ENCODE data around the gene AP1M2.

Gene AP1M2

GRCh38 chr19:10587022-10587838 is at the start of gene AP1M2:
AP1M2 (minus strand) TSS chr19:10587312; CDS start chr19:10587231, 81 bp downstream.
- no peak for DNase-seq (ENCODE audit: low spot score)

GRCh38 chr19:10636304-10636972 is 49.3 kb upstream of the AP1M2 start:
- no peak for DNase-seq (ENCODE audit: low spot score)

GRCh38 chr19:10634963-10635362 is 47.9 kb upstream of the AP1M2 start:
- DNase-seq (ENCODE audit: low spot score) = no peak

- DNase-seq (ENCODE audit: low spot score) = no peak
These were observed 47.3 kb upstream of the AP1M2 start for GRCh38 chr19:10634430-10634829.

- DNase-seq (ENCODE audit: low spot score) = peak; percentile 86
These were observed 44.8 kb upstream of the AP1M2 start for GRCh38 chr19:10631874-10632273.

GRCh38 chr19:10625762-10626138 is 38.6 kb upstream of the AP1M2 start:
- DNase-seq (ENCODE audit: low spot score) = no peak

GRCh38 chr19:10625003-10625761 is 38.1 kb upstream of the AP1M2 start, which contains the start of gene SLC44A2:
SLC44A2 (plus strand) TSS chr19:10625553; CDS start chr19:10625634, 81 bp downstream.
- no peak for DNase-seq (ENCODE audit: low spot score)

GRCh38 chr19:10624585-10624984 is 37.5 kb upstream of the AP1M2 start:
- no peak for DNase-seq (ENCODE audit: low spot score)

GRCh38 chr19:10621966-10622365 is 34.9 kb upstream of the AP1M2 start:
- no peak for DNase-seq (ENCODE audit: low spot score)

GRCh38 chr19:10620786-10621185 is 33.7 kb upstream of the AP1M2 start:
- no peak for DNase-seq (ENCODE audit: low spot score)

GRCh38 chr19:10618846-10619245 is 31.7 kb upstream of the AP1M2 start:
- no peak for DNase-seq (ENCODE audit: low spot score)

- no peak for DNase-seq (ENCODE audit: low spot score)
These were observed 30.5 kb upstream of the AP1M2 start for GRCh38 chr19:10617409-10618121.

- DNase-seq (ENCODE audit: low spot score) = no peak
These were observed 28.4 kb upstream of the AP1M2 start for GRCh38 chr19:10615429-10616023.

- no peak for DNase-seq (ENCODE audit: low spot score)
These were observed 25.5 kb upstream of the AP1M2 start for GRCh38 chr19:10612499-10613119.

GRCh38 chr19:10611907-10612306 is 24.8 kb upstream of the AP1M2 start:
- DNase-seq (ENCODE audit: low spot score) = no peak

- peak; percentile 37 for DNase-seq (ENCODE audit: low spot score)
These were observed 17.4 kb upstream of the AP1M2 start for GRCh38 chr19:10604460-10604980.

GRCh38 chr19:10603873-10604459 is 16.9 kb upstream of the AP1M2 start:
- no peak for DNase-seq (ENCODE audit: low spot score)

GRCh38 chr19:10603084-10603872 is 16.2 kb upstream of the AP1M2 start:
- DNase-seq (ENCODE audit: low spot score) = peak; percentile 40

- peak; percentile 30 for DNase-seq (ENCODE audit: low spot score)
These were observed 15.4 kb upstream of the AP1M2 start for GRCh38 chr19:10602330-10603083.
